ENCODE measurements around the gene ITIH6.

ITIH6 gene

GRCh38 chrX:54808605-54809483 lies 10.8 kb upstream of the ITIH6 start:
- peaks cover 23% of the 10 kb centered on the region for H3K27me3 ChIP-seq (ENCODE audit: insufficient read depth, low read depth, severe bottlenecking)
- peak; percentile 94 for DNase-seq
- H3K4me3 ChIP-seq (ENCODE audit: low read depth, low read length) = peak overlapping the region; percentile 77
- H3K36me3 ChIP-seq = peaks cover 14% of the 10 kb centered on the region
- TF ChIP-seq, protein P1, sequence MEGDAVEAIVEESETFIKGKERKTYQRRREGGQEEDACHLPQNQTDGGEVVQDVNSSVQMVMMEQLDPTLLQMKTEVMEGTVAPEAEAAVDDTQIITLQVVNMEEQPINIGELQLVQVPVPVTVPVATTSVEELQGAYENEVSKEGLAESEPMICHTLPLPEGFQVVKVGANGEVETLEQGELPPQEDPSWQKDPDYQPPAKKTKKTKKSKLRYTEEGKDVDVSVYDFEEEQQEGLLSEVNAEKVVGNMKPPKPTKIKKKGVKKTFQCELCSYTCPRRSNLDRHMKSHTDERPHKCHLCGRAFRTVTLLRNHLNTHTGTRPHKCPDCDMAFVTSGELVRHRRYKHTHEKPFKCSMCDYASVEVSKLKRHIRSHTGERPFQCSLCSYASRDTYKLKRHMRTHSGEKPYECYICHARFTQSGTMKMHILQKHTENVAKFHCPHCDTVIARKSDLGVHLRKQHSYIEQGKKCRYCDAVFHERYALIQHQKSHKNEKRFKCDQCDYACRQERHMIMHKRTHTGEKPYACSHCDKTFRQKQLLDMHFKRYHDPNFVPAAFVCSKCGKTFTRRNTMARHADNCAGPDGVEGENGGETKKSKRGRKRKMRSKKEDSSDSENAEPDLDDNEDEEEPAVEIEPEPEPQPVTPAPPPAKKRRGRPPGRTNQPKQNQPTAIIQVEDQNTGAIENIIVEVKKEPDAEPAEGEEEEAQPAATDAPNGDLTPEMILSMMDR (IDR thresholded peaks at IDR 0.05; ENCODE audit: low read depth, low read length) = no peak
- peak overlapping the region; percentile 48; the same call in 1 of the 2 replicates for H3K27ac ChIP-seq
- H3K9me3 ChIP-seq (ENCODE audit: severe bottlenecking) = no peaks in the 10 kb centered on the region

- TF ChIP-seq, protein P1 (IDR thresholded peaks at IDR 0.05; ENCODE audit: low read depth, low read length) = no peak
- H3K36me3 ChIP-seq = peaks cover 9% of the 10 kb centered on the region
- H3K27me3 ChIP-seq (ENCODE audit: insufficient read depth, low read depth, severe bottlenecking) = peaks cover 29% of the 10 kb centered on the region
- no peaks in the 10 kb centered on the region for H3K9me3 ChIP-seq (ENCODE audit: severe bottlenecking)
- H3K27ac ChIP-seq = peak overlapping the region; percentile 48; the same call in 1 of the 2 replicates
- peak overlapping the region; percentile 77 for H3K4me3 ChIP-seq (ENCODE audit: low read depth, low read length)
- peak; percentile 64 for DNase-seq
Observed at GRCh38 chrX:54808109-54808604, 10.1 kb upstream of the ITIH6 start.

- peak; percentile 38 for DNase-seq
- peak within 1 kb of the TSS; percentile 48; the same call in 1 of the 2 replicates for H3K27ac ChIP-seq
- TF ChIP-seq, protein P1 (IDR thresholded peaks at IDR 0.05; ENCODE audit: low read depth, low read length) = no peak
Observed at GRCh38 chrX:54807524-54808108, 9.6 kb upstream of the ITIH6 start, which contains the start of gene MAGED2. Gene MAGED2, plus strand, starts transcription at chrX:54807745. Its CDS starts 1,587 bp downstream, at chrX:54809332.

DNA sequence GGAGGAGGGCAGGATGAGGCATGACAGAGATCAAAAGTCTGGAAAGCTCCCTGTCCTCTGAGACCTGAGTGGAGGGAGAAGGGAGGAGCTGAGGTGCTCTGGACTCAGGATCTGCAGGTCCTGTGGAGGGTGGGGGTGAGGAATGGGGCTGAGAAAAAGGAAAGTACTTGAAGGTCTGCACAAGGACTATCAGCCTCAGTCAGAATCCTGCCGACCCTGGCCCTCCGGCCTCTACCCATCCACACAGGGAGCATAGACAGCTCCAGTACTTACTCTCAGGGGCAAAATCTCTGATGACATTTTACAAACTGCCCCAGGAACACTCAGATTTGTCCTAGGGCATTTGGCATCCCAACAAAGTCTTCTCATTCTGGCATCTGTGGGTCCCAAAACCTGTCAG lies 991 bp upstream of the ITIH6 start:
- Histone ChIP-seq H3K9me3 (ENCODE audit: severe bottlenecking) (no peaks in the 10 kb centered on the region), H3K27me3 (ENCODE audit: insufficient read depth, low read depth, severe bottlenecking) (peaks cover 66% of the 10 kb centered on the region), H3K4me3 (ENCODE audit: low read depth, low read length) (no peak overlapping the region), H3K27ac (no peak overlapping the region), H3K36me3 (no peaks in the 10 kb centered on the region)
- TF ChIP-seq, protein P1 (IDR thresholded peaks at IDR 0.05; ENCODE audit: low read depth, low read length) = no peak
- no peak for DNase-seq

More at GRCh38 chrX:54807524-54808108, 9.6 kb upstream of the ITIH6 start, which contains the start of gene MAGED2:
- peaks cover 34% of the 10 kb centered on the region for H3K27me3 ChIP-seq (ENCODE audit: insufficient read depth, low read depth, severe bottlenecking)
- H3K4me3 ChIP-seq (ENCODE audit: low read depth, low read length) = peak within 1 kb of the TSS; percentile 77
- no peaks in the 10 kb centered on the region for H3K9me3 ChIP-seq (ENCODE audit: severe bottlenecking)
- H3K36me3 ChIP-seq = peaks cover 9% of the 10 kb centered on the region

DNA sequence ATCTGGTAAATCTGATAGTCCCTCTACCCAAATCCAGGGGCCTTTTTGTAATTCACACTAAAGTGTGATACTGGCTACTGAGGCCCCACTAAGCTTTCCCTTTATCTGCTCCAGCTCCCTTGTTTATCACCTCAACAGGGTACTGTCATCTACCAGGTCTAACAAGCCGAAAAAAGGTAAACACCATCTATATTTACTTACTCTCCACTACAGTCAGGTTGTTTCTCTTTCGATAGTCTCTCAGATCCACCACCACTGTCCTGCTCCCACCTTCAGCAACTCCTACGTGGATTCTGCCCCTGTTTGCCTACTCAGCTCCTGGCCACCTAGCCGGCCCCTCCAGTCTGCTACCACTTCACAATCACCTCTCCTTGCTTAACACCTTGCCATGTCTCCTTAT lies 3.3 kb downstream of the ITIH6 start:
- DNase-seq = no peak
- Histone ChIP-seq H3K27me3 (ENCODE audit: insufficient read depth, low read depth, severe bottlenecking) (peaks cover 67% of the 10 kb centered on the region), H3K27ac (no peak overlapping the region), H3K4me3 (ENCODE audit: low read depth, low read length) (no peak overlapping the region), H3K9me3 (ENCODE audit: severe bottlenecking) (no peaks in the 10 kb centered on the region), H3K36me3 (no peaks in the 10 kb centered on the region)
- TF ChIP-seq, protein P1 (IDR thresholded peaks at IDR 0.05; ENCODE audit: low read depth, low read length) = no peak

Measured in WERI-Rb-1 (cell line).